IPS DF 6.9 (cell line): ENCODE data around the gene TTBK2.

Experiments used
- DNase-seq: peaks from one replicate; pipeline ENCODE4 v3.0.0-alpha.2; 2013; ENCODE audit warnings: low read depth, low spot score
- H3K27ac ChIP-seq: one replicate; pipeline ENCODE4 v1.5.1; 2013; ENCODE audit warnings: low read length, control low read depth
- H3K27me3 ChIP-seq: 2 replicates; pipeline ENCODE4 v1.6.1; 2013; ENCODE audit warnings: mild to moderate bottlenecking, low read length; ENCODE audit not compliant: control insufficient read depth, insufficient read depth
- H3K36me3 ChIP-seq: 2 replicates; pipeline ENCODE4 v1.6.1; 2013; ENCODE audit warnings: low read length; ENCODE audit not compliant: control insufficient read depth, insufficient read depth
- H3K4me1 ChIP-seq: 2 replicates; pipeline ENCODE4 v1.6.1; 2013; ENCODE audit warnings: low read length; ENCODE audit not compliant: control insufficient read depth, insufficient read depth
- H3K4me3 ChIP-seq: 2 replicates; pipeline ENCODE4 v1.5.1; 2013; ENCODE audit warnings: mild to moderate bottlenecking, low read length
- H3K9me3 ChIP-seq: 2 replicates; pipeline ENCODE4 v1.6.1; 2013; ENCODE audit warnings: low read length, inconsistent platforms; ENCODE audit not compliant: control insufficient read depth, insufficient read depth
- WGBS: extraction: QIAGEN DNeasy Blood & Tissue Kit; methylation state at CpG from one replicate; pipeline ENCODE4 v1.1.7; 2013; ENCODE audit warnings: mixed read lengths, missing lambda C conversion rate; ENCODE audit not compliant: insufficient read length, insufficient coverage; 5-methylcytosine and 5-hydroxymethylcytosine counted together

TTBK2 gene

GRCh38 chr15:42863572-42864239 is 56.9 kb downstream of the TTBK2 start:
- DNase-seq, result no peak
- no peaks in the 10 kb centered on the region for H3K4me1 ChIP-seq
- no CpG with 5 or more reads among the region's 2 CpGs for WGBS

DNA sequence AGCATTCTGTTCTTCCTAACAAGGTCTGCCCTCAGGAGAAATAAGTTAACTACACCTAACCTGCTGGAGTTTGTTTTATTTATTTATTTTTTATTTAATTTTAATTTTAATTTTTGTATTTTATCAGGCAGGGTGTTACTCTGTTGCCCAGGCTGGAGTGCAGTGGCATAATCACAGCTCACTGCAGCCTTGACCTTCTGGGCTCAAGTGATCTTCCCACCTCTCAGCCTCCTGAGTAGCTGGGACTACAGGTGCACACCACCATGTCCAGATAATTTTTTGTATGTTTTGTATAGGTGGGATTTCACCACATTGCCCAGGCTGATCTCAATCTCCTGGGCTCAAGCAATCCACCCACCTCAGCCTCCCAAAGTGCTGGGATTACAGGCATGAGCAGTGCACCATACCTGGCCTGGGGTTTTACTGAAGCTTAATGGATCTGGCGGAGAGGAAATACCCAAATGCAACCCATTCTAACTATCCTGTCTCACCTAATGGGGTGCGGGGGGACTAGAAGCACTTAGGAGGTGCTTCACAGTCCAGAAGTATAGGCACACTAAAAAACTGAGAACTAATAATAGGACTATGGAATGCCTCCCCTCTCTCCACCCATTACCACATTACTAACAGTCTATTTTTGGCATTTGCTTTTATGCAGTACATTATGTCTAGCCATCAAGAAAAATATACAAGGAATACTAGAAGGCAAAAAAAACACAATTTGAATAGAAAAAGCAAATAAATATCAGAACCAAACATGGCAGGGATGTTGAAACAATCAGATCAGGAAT is 61.4 kb downstream of the TTBK2 start:
- H3K36me3 ChIP-seq, result no peaks in the 10 kb centered on the region
- H3K4me1 ChIP-seq, result no peaks in the 10 kb centered on the region
- no peak for DNase-seq
- no peaks in the 10 kb centered on the region for H3K27me3 ChIP-seq
- H3K9me3 ChIP-seq, result no peaks in the 10 kb centered on the region
- no peak overlapping the region for H3K4me3 ChIP-seq
- no peak overlapping the region for H3K27ac ChIP-seq
- no CpG with 5 or more reads among the region's 2 CpGs for WGBS

More at GRCh38 chr15:42863572-42864239, 56.9 kb downstream of the TTBK2 start:
- H3K36me3 ChIP-seq, result no peaks in the 10 kb centered on the region
- no peaks in the 10 kb centered on the region for H3K27me3 ChIP-seq
- no peaks in the 10 kb centered on the region for H3K9me3 ChIP-seq
- no peak overlapping the region for H3K4me3 ChIP-seq
- H3K27ac ChIP-seq, result no peak overlapping the region

- no CpG with 5 or more reads among the region's 2 CpGs for WGBS
- no peak overlapping the region for H3K27ac ChIP-seq
Observed at GRCh38 chr15:42858540-42858939, 62.0 kb downstream of the TTBK2 start.

GRCh38 chr15:42854576-42854975 is 66.0 kb downstream of the TTBK2 start:
- DNase-seq, result no peak
- Histone ChIP-seq H3K27ac (no peak overlapping the region), H3K9me3 (no peaks in the 10 kb centered on the region), H3K27me3 (no peaks in the 10 kb centered on the region), H3K4me1 (no peaks in the 10 kb centered on the region), H3K36me3 (no peaks in the 10 kb centered on the region), H3K4me3 (no peak overlapping the region)
- WGBS, result no CpG with 5 or more reads among the region's 3 CpGs

More at GRCh38 chr15:42858540-42858939, 62.0 kb downstream of the TTBK2 start:
- H3K9me3 ChIP-seq, result no peaks in the 10 kb centered on the region
- H3K36me3 ChIP-seq, result no peaks in the 10 kb centered on the region
- H3K4me1 ChIP-seq, result no peaks in the 10 kb centered on the region
- no peaks in the 10 kb centered on the region for H3K27me3 ChIP-seq
- DNase-seq, result no peak
- H3K4me3 ChIP-seq, result no peak overlapping the region

DNA sequence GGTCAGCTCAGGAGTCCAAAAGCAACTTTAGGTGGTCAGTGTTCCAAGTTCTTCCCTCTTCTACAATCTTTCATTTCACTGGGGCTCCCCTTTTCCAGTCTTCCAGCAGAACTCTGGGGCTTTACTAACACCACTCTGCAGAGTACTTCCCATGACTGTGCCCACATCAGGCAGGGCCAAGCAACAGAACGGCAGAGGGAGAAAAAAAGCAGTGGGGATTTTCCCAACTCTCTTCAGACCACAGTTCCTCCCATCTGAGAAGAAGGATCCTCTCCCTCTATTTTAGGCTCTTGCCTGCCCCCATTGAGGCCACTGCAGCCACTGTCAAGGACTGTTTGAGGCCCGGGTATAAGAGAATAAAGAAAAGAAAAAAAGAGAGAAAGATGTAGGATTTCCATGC is 70.7 kb downstream of the TTBK2 start:
- no CpG with 5 or more reads among the region's 2 CpGs for WGBS
- DNase-seq, result no peak
- H3K4me3 ChIP-seq, result no peak overlapping the region

DNA sequence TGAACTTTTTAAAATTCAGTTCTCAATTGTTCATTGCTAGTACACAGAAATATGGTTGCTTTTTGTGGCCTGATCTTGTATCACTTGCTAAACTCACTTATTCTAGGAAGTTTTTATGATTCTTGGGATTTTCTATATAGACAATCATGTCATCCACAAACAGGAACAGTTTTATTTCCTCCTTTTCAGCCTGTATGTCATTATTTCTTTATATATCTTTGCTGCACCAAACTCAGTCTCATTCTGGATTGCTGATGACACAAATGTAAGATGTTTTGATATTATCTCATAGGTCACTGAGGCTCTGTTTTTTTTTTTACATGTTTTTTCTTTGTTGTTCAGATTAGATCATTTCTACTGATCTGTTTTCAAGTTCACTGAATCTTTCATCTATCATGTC is 71.7 kb downstream of the TTBK2 start:
- no peak for DNase-seq
- H3K27me3 ChIP-seq, result no peaks in the 10 kb centered on the region
- no peaks in the 10 kb centered on the region for H3K4me1 ChIP-seq
- H3K27ac ChIP-seq, result no peak overlapping the region
- no peaks in the 10 kb centered on the region for H3K9me3 ChIP-seq
- no peak overlapping the region for H3K4me3 ChIP-seq
- H3K36me3 ChIP-seq, result no peaks in the 10 kb centered on the region

More for the DNA sequence above, 70.7 kb downstream of the TTBK2 start:
- Histone ChIP-seq H3K27ac (no peak overlapping the region), H3K9me3 (no peaks in the 10 kb centered on the region), H3K27me3 (no peaks in the 10 kb centered on the region), H3K36me3 (no peaks in the 10 kb centered on the region), H3K4me1 (no peaks in the 10 kb centered on the region)

- no peak overlapping the region for H3K4me3 ChIP-seq
- no peaks in the 10 kb centered on the region for H3K4me1 ChIP-seq
- no peak for DNase-seq
- H3K27ac ChIP-seq, result no peak overlapping the region
- H3K36me3 ChIP-seq, result no peaks in the 10 kb centered on the region
- no CpG with 5 or more reads among the region's 1 CpG for WGBS
- H3K9me3 ChIP-seq, result no peaks in the 10 kb centered on the region
- no peaks in the 10 kb centered on the region for H3K27me3 ChIP-seq
Observed at GRCh38 chr15:42846647-42847046, 73.9 kb downstream of the TTBK2 start.

DNA sequence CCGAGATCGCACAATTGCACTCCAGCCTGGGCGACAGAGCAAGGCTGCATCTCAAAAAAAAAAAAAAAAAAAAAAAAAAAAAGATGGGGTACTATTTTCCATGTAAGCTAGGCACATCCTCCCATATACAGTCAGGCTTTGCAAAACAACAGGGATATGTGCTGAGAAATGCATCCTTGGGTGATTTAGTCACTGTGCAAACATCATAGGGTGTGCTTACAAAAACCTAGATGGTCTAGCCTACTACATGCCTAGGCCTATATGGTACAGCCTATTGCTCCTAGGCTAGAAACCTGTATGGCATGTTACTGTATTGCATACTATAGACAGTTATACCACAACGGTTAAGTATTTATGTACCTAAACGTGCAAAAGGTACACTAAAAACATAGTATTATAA is 75.0 kb downstream of the TTBK2 start:
- no peak overlapping the region for H3K27ac ChIP-seq
- no peaks in the 10 kb centered on the region for H3K36me3 ChIP-seq
- WGBS, result no CpG with 5 or more reads among the region's 5 CpGs
- H3K4me3 ChIP-seq, result no peak overlapping the region
- H3K27me3 ChIP-seq, result no peaks in the 10 kb centered on the region
- H3K4me1 ChIP-seq, result no peaks in the 10 kb centered on the region
- DNase-seq, result no peak
- no peaks in the 10 kb centered on the region for H3K9me3 ChIP-seq

DNA sequence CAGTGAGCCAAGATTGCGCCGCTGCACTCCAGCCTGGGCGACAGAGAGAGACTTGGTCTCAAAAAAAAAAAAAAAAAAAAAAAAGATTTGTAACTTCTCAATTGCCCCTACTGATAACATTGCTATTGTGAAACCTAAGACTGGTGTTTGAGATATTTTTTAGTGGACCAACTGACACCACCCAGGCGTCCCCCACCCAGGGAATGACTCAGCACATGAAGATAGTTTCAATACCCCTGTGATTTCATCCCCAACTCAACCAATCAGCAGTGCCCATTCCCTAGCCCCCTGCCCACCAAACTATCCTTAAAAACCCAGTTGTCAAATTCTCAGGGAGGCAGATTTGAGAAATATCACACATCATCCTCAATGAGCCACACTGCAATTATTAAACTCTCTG is 76.9 kb downstream of the TTBK2 start:
- H3K9me3 ChIP-seq, result no peaks in the 10 kb centered on the region
- H3K27me3 ChIP-seq, result no peaks in the 10 kb centered on the region
- H3K4me1 ChIP-seq, result no peaks in the 10 kb centered on the region
- no CpG with 5 or more reads among the region's 4 CpGs for WGBS
- DNase-seq, result no peak
- H3K27ac ChIP-seq, result no peak overlapping the region
- H3K4me3 ChIP-seq, result no peak overlapping the region
- H3K36me3 ChIP-seq, result no peaks in the 10 kb centered on the region

- Histone ChIP-seq H3K4me1 (no peaks in the 10 kb centered on the region; the same call in 1 of the 2 replicates), H3K36me3 (no peaks in the 10 kb centered on the region), H3K27ac (no peak overlapping the region), H3K4me3 (no peak overlapping the region), H3K9me3 (no peaks in the 10 kb centered on the region), H3K27me3 (no peaks in the 10 kb centered on the region)
- no CpG with 5 or more reads among the region's 1 CpG for WGBS
- DNase-seq, result no peak
Observed at GRCh38 chr15:42836251-42836650, 84.3 kb downstream of the TTBK2 start.
